EH (cell line): ENCODE data around the gene AJM1.
"Not testable (repeated sequence)": the region's sequence is repeated elsewhere in the genome, so short reads cannot be mapped to it uniquely, and the experiment has no call there.

ENCODE experiments used
- DNase-seq: peaks from one replicate; pipeline ENCODE4 v3.0.0-alpha.2; 2015; ENCODE audit warnings: low read depth

The AJM1 gene

DNA sequence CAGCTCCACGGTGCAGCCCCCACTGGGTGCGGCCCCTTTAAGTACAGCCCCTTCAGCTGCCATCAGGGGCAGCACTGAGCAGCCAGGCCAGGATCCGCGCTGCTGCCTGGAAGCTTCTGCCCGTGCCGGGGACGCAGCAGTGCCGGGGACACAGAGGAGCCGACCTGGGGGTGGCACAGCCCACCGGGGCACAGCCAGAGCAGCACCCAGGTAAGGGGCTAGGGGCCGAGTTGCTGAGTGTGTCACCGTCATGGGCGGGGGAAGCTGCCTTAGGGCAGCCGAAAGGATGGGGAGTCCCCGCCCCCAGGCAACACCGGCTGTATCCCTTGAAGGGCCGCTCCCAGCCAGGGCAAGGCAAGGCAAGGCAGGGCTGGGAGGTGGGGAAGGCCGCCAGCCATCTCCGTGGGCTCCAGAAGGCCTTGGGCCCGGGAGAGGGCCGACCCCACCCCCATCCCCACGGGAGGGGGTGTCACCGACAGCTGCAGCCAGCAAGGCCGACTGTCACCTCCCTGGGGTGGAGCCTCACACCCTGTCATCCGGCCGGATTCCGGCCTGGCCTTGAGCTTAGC lies at the start of gene AJM1:
Gene AJM1 (plus strand): TSS at position 99 of the 569 bp plus-strand sequence. CDS start 1,937 bp downstream, outside the sequence.
- DNase-seq = peak; percentile 80

DNA sequence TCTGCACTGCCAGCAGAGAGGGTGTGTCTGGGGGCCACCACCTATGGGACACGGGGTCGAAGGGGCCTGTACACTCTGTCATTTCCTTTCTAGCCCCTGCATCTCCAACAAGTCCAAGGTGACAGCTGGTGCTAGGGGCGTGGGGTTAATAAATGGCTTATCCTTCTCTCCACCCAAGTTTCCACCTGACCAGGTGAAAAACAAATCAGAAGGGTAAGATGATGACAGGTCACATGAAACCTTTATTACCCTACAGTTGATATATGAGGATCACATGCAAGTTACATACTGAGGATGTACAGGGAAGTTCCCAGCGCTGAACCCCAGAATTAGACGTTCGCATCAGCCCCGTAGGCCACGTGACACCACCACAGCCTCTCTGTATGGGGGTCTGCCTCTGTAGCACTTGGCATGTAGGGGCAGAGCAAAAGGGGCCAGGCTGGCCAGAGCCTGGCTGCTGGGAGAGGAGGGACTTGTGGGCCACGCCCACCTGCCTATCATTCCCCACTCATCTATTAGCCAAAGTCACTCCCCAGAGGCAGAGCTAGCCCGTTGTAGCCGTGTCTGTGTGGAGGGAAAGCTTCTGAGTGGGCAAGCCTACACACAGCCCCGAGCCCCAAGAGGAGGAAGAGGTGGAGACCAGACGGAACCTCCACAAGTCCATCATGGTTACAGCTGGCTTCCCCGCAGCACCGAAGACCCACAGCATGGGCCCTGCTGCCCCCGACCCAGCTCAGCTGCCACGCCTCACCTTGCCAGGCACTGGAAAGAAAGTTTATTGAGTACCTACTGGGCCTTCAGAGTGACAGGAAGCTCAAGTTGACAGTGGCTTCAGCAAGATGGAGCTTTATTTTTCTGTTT lies 49.0 kb upstream of the AJM1 start:
- DNase-seq = no peak

DNA sequence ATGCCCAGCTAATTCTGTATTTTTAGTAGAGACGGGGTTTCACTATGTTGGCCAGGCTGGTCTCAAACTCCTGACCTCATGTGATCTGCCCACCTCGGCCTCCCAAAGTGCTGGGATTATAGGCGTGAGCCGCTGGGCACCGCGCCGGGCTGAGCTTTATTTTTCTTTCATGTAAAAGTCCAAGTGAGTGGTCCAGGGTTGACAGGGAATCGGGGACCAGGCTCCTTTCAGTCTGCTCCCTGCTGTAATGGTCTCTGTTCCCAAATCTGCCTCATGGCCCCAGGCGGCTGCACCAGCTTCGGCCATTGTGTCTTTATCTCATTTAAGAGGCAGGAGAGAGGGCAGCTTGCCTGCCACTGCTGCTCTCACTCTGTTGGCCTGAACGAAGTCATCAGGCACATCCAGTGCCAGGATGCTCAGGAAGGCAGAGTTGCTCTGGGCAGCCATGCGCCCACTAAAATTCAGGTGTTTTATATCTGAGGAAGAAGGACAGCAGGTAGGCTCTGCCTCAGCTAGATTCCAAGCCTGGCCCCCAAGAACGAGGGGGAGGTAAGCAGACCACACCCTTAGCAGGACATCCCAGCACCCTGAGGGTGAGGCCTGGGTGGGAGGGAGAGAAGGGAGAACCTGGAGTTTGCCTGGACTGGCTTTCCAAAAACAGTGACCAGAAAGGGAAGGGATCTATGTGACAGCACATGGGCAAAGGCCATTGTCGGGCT lies 47.8 kb upstream of the AJM1 start:
- DNase-seq = no peak

DNA sequence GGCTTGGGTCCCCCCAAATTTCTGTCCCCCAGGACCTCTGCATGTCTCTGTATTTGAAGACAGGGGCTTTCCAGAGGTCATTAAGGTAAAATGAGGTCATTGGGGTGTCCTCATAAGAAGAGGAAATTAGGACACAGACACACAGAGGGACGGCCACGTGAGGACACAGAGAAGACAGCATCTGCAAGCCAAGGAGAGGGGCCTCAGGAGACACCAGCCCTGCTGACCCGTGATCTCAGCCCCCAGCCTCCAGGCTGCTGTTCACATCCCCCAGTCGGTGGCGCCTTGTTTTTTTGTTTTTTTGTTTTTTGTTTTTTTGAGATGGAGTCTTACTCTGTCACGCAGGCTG lies 47.3 kb upstream of the AJM1 start:
- no peak for DNase-seq

DNA sequence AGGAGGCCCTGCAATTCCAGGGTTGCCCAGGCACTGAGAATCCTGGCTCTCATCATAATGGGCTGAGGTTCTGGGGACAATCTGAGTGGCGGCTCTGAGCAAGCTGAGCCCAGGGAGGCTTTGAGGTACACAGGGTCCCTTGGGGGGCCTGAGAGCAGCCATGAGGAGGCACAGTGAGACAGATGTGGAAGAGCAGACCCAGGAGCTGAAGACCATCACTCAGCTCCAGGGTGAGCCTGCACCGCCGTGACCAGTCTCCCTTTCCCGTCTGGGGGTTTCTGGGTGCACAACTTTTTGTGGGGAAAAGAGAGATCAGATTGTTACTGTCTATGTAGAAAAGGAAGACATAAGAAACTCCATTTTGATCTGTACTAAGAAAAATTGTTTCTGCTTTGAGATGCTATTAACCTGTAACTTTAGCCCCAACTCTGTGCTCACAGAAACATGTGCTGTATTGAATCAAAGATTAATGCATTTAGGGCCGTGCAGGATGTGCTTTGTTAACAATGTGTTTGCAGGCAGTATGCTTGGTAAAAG lies 46.0 kb upstream of the AJM1 start, which contains the start of gene CCDC183:
Gene CCDC183 (plus strand): TSS at position 101 of the 537 bp plus-strand sequence. CDS start 60 bp downstream, at position 161.
- no peak for DNase-seq

DNA sequence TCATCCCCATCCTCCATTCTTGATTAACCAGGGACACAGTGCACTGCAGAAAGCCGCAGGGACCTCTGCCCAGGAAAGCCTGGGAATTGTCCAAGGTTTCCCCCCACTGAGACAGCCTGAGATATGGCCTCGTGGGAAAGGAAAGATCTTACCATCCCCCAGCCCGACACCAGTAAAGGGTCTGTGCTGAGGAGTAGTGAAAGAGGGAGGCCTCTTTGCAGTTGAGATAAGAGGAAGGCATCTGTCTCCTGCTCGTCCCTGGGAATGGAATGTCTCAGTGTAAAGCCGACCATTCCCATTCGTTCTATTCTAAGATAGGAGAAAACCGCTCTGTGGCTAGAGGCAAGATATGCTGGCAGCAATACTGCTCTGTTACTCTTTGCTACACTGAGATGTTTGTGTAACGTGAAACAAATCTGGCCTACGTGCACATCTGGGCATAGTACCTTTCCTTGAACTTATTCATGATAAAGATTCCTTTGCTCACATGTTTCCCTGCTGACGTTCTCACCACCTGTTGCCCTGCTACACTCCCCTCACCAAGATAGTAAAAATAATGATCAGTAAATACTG lies 45.4 kb upstream of the AJM1 start:
- peak; percentile 49 for DNase-seq

DNA sequence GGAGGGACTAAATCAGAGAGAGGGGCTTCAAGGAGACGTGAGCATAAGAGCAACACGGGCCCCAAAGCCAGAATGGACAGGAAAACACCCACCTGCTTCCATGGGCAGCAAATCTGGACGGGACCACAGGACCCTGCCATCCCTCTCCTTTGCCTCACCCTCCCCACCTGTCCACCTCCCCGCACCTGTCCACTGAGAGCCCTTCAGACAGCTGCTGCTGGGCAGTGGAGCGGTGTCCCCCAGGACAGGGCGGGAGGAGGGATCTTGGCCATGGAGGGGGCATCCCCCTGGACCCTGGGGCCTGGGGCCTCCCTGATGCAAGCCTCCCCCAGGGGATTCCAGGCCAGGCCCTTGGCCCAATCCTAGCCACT lies 43.6 kb upstream of the AJM1 start:
- DNase-seq = no peak

DNA sequence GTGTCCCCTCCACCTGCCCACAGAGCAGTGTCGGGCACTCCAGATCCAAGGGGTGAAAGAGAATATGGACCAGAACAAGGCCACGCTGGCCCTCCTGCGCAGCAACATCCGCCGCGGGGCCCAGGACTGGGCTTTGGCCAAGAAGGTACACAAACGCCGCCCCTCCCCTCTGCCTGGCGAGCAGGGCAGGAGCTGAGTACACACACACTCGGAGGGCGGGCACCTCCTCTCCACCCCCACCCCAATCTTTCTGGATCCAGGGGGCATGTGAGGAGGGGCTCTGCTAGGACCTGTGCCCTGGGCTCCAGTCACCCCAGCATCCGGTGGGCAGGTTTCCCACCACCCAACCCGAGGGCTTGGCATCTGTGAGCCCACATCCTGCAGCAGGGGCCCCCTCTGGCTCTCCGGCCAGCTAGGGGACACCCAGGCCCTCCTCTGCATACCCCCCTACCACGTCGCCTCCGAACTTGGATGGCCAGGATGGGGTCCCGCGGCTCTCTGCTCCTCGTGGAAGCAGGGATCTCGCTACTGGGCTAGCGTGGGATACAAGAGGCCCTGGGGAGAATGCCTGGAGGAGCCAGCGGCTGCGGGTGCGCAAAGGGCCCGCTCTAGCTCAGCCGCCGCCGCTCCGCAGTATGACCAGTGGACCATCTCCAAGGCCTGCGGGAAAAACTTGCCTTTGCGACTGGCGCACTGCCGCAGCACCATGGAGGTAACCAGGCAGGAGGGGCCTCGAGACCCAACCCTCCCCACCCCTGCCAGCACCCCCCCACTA lies 43.0 kb upstream of the AJM1 start:
- DNase-seq = no peak

DNA sequence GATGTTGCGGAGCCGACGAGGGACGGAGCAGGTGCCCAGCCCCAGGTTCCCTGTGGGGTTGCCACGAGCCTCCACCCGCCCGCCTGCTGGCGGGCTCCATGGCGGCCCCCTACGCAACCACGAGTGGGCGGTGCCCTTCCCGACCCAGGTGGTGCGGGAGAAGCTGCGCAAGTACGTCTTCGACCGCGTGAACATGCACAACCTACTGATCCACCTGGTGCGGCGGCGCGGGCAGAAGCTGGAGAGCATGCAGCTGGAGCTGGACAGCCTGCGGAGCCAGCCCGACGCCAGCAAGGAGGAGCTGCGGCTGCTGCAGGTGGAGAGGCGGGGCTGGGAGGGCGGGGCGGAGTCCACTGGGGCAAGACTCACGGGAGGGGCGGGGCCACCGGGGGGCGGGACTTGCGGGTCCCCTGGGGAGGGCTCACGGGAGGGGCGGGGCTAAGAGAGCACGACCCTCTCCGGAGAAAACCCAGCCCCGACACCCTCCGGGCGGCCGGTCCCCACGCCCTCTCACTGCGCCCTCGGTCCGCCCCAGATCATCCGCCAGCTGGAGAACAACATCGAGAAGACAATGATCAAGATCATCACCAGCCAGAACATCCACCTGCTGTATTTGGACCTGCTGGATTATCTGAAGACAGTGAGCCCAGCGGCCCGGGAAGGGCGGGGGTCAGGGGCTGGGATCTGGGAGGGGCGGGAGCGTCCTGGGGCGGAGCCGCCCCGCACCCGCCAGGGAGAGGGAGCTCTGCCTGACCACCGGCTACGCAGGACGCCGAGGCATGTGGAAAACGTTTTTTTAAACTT lies 42.2 kb upstream of the AJM1 start:
- peak; percentile 65 for DNase-seq

DNA sequence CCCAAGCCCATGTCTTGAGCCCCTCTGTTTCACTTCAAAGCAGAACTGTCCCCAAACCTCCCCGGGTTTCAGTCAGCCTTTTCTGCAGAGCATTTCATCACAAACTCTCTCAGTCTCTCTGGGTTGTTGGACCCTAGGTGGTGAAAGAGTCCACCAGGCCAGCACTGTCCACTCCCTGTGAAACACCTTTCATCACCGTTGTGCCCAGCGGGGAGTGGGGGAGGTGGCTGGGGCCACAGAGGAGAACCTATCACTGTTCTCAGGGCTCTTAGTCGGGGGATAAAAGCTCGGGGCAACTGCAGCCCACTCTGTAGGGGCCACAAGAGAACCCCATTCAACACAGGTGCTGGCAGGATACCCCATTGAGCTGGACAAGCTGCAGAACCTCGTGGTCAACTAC lies 40.0 kb upstream of the AJM1 start:
- no peak for DNase-seq

DNA sequence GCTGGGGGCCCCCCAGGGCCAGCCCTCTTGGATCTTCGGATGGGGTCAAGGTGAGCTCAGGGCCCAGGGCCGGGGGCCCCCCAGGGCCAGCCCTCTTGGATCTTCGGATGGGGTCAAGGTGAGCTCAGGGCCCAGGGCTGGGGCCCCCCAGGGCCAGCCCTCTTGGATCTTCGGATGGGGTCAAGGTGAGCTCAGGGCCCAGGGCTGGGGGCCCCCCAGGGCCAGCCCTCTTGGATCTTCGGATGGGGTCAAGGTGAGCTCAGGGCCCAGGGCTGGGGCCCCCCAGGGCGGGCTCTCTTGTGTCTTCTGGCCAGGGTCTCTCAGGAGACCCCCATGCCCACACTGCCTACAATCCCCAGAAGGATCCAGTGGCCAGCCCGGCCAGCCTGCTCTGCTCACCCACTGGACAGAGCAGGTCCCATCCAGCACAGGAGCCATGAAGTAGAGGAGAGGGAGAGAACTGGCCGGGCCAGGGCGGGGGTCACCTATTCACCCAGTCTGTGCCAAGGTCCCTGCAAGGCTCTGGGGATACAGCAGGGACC lies 39.2 kb upstream of the AJM1 start:
- DNase-seq = not testable (repeated sequence)

DNA sequence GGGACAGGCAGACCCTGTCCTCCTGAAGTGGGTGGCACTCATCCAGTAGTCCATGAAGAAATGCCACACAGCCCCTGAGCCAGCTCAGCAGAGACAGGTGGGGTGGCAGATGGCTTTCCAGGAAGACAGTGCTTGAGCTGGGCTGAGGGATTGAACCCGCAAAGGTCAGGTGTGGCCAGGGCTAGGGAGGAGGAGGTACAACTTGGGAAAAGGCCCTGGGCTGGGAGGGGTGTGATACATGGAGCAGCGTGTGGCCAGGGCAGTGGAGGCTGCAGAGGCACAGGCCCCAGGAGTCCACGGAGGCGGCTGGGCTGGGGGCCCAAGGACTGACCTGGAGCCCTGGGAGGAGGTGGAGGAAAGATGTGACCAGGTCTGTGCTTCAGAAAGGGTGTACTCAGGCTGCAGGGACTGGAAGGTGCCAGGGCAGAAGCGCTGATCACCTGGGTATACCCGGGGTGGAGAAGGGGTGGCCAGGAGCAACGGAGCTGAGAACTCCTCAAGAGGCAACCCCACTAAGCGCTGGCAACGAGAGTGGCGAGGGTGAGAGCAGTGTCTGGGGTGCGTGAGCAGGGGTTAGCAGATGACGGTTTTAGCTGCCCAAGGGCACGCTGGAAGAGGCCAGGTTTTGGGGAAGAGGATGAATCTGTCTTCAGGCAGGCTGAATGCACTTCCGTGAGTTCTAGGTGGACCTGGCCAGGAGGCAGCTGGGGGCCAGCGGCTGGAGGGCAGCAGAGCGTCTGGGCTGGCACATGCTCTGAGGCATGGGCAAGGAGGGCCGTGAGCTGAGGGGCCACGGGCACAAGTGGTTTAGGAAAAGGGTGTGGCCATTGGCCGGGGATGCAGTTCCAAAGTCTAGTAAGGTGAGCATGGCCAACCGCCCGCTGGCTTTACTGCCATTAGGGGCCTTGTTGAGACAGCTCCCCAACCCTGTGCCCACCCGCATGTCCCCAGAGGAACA lies 38.4 kb upstream of the AJM1 start:
- no peak for DNase-seq

DNA sequence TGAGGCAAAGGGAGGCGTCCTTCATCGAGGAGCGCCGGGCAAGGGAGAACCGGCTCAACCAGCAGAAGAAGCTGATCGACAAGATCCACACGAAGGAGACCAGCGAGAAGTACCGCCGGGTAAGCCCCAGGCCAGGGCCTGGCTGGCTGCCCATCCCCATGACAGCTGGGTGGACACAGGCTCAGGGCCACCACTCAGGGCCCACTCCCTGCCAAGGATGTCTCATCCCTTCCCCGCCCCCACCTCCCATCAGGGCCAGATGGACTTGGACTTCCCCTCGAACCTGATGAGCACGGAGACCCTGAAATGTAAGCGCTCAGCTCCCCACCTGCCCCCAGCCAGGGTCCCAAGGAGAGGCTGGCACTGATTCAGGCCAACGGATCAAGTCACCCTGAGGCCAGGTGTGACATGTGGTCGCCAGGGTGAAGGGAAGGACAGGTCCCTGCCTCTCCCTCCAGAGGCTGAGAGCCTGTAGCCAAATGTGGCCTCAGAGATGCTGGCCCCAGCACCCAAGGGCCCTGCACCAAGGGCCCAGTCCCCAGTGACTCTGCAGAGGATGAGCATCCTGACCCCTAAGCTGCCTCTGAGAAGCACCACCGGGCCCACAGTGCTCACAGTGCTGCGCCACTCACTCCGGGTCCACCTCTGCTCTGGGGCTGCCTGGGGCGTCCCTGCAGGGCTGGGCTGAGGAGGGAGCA lies 37.6 kb upstream of the AJM1 start:
- no peak for DNase-seq

DNA sequence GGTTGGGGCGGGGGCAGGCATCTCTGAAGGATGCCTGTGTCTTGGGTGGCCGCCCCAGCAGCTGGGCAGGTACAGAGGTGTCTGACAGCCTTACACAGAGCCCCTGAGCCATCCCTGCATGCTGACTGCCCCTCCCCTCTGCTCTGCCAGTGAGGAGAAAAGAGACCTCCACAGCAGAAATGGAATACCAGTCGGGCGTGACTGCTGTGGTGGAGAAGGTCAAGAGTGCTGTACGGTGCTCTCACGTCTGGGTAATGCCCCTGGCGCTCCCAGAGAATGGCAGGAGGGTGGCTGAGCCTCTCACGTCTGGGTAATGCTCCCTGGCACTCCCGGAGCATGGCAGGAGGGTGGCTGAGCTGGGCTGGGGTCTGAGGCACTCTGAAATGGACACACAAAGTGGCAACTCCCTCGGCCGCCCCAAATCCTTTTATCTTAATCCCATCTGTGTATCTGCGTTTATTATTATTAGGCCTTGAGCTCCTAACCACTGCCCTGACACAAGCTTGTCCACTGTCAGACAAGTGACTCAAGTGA lies 37.0 kb upstream of the AJM1 start:
- no peak for DNase-seq

DNA sequence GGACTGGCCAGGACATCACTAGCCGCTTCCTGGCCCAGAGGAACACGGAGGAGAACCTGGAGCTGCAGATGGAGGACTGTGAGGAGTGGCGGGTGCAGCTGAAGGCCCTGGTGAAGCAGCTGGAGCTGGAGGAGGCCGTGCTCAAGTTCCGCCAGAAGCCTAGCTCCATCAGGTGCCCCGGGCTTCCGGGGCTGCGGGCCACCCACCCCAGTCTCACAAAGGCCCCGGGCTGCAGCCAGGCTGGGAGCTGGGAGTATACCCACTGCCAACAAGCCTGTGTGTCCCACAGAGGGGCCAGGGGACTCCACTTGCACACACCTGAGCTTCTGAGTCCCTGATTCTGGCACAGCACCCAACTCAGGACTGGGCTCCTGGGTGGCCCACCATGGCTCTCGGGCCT lies 36.2 kb upstream of the AJM1 start:
- DNase-seq = no peak

DNA sequence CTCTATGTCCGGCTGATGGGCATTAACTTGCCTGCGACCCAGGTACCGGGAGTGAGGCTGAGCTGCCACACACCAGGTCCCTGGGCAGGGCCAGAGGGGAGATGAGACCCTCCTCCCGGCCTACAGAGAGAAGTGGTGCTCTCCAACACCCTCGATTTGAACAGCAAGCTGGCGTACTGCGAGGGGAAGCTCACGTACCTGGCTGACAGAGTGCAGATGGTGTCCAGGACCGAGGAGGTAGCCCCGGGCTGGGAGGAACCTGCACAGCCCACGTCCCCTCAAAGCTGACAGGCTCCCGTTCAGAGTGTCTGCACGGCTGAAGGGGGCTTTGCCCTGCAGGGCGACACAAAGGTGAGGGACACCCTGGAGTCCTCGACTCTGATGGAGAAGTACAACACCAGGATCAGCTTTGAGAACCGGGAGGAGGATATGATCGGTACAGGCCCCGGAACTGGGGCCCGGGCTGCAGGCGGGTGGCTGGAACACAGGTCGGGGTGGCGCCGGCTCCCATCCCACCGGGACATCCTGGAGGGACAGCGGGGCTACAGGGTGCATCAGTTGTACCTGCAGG lies 35.6 kb upstream of the AJM1 start:
- no peak for DNase-seq

DNA sequence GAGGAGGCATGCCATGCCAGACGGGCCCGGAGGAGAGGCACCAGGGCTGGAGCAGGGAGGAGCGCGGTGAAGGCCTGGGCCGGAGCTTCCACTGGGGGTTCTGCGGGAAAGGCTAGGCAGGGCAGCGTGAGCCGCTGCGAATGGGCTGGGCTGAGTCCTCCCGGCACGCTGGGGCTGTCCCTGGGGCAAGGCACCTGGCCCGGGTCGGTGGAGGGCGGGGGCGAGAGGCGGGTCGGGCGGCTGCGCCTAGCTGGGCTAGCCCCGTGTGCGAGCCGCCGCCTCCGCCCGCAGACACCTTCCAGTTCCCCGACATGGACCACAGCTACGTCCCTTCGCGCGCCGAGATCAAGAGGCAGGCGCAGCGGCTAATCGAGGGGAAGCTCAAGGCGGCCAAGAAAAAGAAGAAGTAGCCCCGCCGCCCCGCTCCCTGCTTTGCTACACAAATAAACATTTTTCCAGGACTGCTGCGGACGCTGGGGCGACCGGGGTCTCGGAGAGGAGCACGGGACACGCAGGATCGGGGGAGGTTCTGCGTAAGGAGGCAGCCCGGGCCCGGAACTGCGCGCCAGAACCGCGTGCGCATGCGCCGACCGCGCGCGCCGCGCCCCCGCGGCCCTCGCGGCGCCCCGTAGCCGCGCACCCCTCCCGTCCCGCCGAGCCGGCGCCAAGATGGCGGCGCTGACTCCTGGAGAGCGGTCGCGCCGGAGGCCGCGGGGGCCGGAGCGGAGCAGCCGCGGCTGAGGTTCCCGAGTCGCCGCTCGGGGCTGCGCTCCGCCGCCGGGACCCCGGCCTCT lies 34.8 kb upstream of the AJM1 start, which contains the start of gene RABL6:
Gene RABL6 (plus strand): TSS at position 668 of the 794 bp plus-strand sequence. CDS start 249 bp downstream, outside the sequence.
- peak; percentile 75 for DNase-seq
